SK-N-SH (cell line): ENCODE results near the gene CDH11. TPM values are rescaled to one million over a fixed set of nuclear protein-coding genes. Genes with fewer than 3 reads are reported as not detected.

Experiments
- CTCF ChIA-PET: fragments of 300-600, 350-600 bp; formaldehyde crosslinking; extraction: SDS; loops from one replicate; lab custom pipeline; 2021; lab: Yijun Ruan, JAX
- POLR2A ChIA-PET: fragments of 350-600 bp; sonication (Branson Sonifier 250); formaldehyde crosslinking; extraction: SDS; loops from one replicate; lab custom pipeline; 2020; ENCODE audit warnings: antibody characterized with exemption, inconsistent platforms; lab: Yijun Ruan, JAX
- DNase-seq: peaks from one replicate; pipeline ENCODE4 v3.0.0; 2012
- H2AFZ ChIP-seq: fragments of 200-600 bp; sonication (generic); 2 replicates; pipeline ENCODE4 v1.8.1; 2016; ENCODE audit warnings: antibody characterized with exemption, mild to moderate bottlenecking, low read depth
- H3F3A ChIP-seq: fragments of 200-600 bp; sonication (generic); replicated peaks from 2 replicates; pipeline ENCODE3; 2016; ENCODE audit warnings: antibody characterized with exemption, mild to moderate bottlenecking; ENCODE audit not compliant: insufficient read depth
- H3K27ac ChIP-seq, 2 experiments: fragments of 200-500 bp in 1 of 2; fragments of 200-600 bp in 1 of 2; sonication (Bioruptor generic) in 1 of 2; sonication (generic), shearing (Covaris generic) in 1 of 2; 2 replicates each; pipeline versions ENCODE4 v1.5.1 to v1.6.1; 2014 to 2016; ENCODE audit warnings: low read depth in 2 of 2, inconsistent platforms in 1 of 2, low read length in 1 of 2, mild to moderate bottlenecking in 1 of 2, mixed read lengths in 1 of 2
- H3K27me3 ChIP-seq: fragments of 200-600 bp; sonication (generic), shearing (Covaris generic); 2 replicates; pipeline ENCODE4 v1.6.1; 2016; ENCODE audit warnings: mixed run types; ENCODE audit not compliant: insufficient read depth
- H3K36me3 ChIP-seq, 2 experiments: fragments of 200-500 bp in 1 of 2; fragments of 200-600 bp in 1 of 2; sonication (Bioruptor generic) in 1 of 2; sonication (generic) in 1 of 2; replicated peaks in 1 of 2; 2 replicates each; pipeline versions ENCODE3 to v1.5.1; 2014 to 2016; ENCODE audit warnings: low read length in 1 of 2, mild to moderate bottlenecking in 1 of 2; ENCODE audit not compliant: insufficient read depth in 2 of 2, control insufficient read depth in 1 of 2
- H3K4me1 ChIP-seq, 2 experiments: fragments of 200-500 bp in 1 of 2; fragments of 200-600 bp in 1 of 2; sonication (Bioruptor generic) in 1 of 2; sonication (generic), shearing (Covaris generic) in 1 of 2; 2 replicates each; pipeline versions ENCODE4 v1.5.1 to v1.6.1; 2014 to 2016; ENCODE audit warnings: low read depth in 1 of 2, low read length in 1 of 2, mixed run types in 1 of 2; ENCODE audit not compliant: insufficient read depth in 2 of 2, control insufficient read depth in 1 of 2
- H3K4me2 ChIP-seq: fragments of 200-600 bp; sonication (generic), shearing (Covaris generic); 2 replicates; pipeline ENCODE4 v1.6.1; 2017; ENCODE audit warnings: mixed run types
- H3K4me3 ChIP-seq, 2 experiments: fragments of 200-500 bp in 1 of 2; fragments of 200-600 bp in 1 of 2; sonication (Bioruptor generic) in 1 of 2; sonication (generic), shearing (Covaris generic) in 1 of 2; 2 replicates each; pipeline versions ENCODE4 v1.5.1 to v1.8.1; 2014 to 2016; ENCODE audit warnings: low read depth in 2 of 2, inconsistent platforms in 1 of 2, low read length in 1 of 2, mild to moderate bottlenecking in 1 of 2, mixed read lengths in 1 of 2, moderate library complexity in 1 of 2
- H3K79me2 ChIP-seq: fragments of 200-600 bp; sonication (generic); 2 replicates; pipeline ENCODE4 v1.8.1; 2017; ENCODE audit warnings: mild to moderate bottlenecking; ENCODE audit not compliant: insufficient read depth
- H3K9ac ChIP-seq: fragments of 200-600 bp; sonication (generic); 2 replicates; pipeline ENCODE4 v1.6.1; 2017; ENCODE audit warnings: mixed run types
- H3K9me2 ChIP-seq: fragments of 200-600 bp; sonication (generic); 2 replicates; pipeline ENCODE4 v1.6.1; 2017; ENCODE audit warnings: mixed run types
- H3K9me3 ChIP-seq: fragments of 200-600 bp; sonication (generic); 2 replicates; pipeline ENCODE4 v1.6.1; 2017; ENCODE audit warnings: mixed run types, mild to moderate bottlenecking, moderate library complexity
- H4K20me1 ChIP-seq: fragments of 200-600 bp; sonication (generic); 2 replicates; pipeline ENCODE4 v1.6.1; 2017; ENCODE audit warnings: mild to moderate bottlenecking, mixed run types; ENCODE audit not compliant: insufficient read depth
- ELF1 ChIP-seq: IDR thresholded peaks from 2 replicates; pipeline ENCODE4 v1.4.0; 2012
- EP300 ChIP-seq, 2 experiments: IDR thresholded peaks; 2 replicates each; pipeline versions ENCODE4 v1.4.0 to v1.6.1; 2012; ENCODE audit warnings: borderline replicate concordance in 1 of 2, low read depth in 1 of 2, low read length in 1 of 2
- EZH2phosphoT487 ChIP-seq: fragments of 200-600 bp; sonication (generic); IDR thresholded peaks from 2 replicates; pipeline ENCODE4 v1.6.1; 2017; ENCODE audit warnings: low read depth, mixed run types, mild to moderate bottlenecking, antibody characterized with exemption, moderate library complexity, borderline replicate concordance
- FOSL2 ChIP-seq: IDR thresholded peaks from 2 replicates; pipeline ENCODE4 v1.4.0; 2012; ENCODE audit warnings: low read depth, mild to moderate bottlenecking, moderate library complexity, borderline replicate concordance
- FOXJ3 ChIP-seq: sonication (generic); formaldehyde crosslinking; IDR thresholded peaks from 2 replicates; pipeline ENCODE4 v1.5.1; 2020; ENCODE audit warnings: mild to moderate bottlenecking, missing genetic modification reagents
- FOXM1 ChIP-seq: IDR thresholded peaks from 2 replicates; pipeline ENCODE4 v1.4.0; 2012; ENCODE audit warnings: low read depth, mild to moderate bottlenecking
- GATA2 ChIP-seq: sonication (generic); formaldehyde crosslinking; IDR thresholded peaks from 2 replicates; pipeline ENCODE4 v1.5.0; 2020; ENCODE audit warnings: mild to moderate bottlenecking, missing genetic modification reagents
- MXI1 ChIP-seq: IDR thresholded peaks from 2 replicates; pipeline ENCODE4 v1.6.1; 2012; ENCODE audit warnings: mild to moderate bottlenecking, low read depth, low read length, improper control_type of control experiment
- NFIC ChIP-seq: IDR thresholded peaks from 2 replicates; pipeline ENCODE4 v1.4.0; 2012; ENCODE audit warnings: borderline replicate concordance
- POLR2AphosphoS5 ChIP-seq: IDR thresholded peaks from 2 replicates; pipeline ENCODE4 v1.6.1; 2012; ENCODE audit warnings: low read depth, low read length
- RFX5 ChIP-seq: IDR thresholded peaks from 2 replicates; pipeline ENCODE4 v1.6.1; 2012; ENCODE audit warnings: mild to moderate bottlenecking, improper control_type of control experiment, low read length
- TAF1 ChIP-seq: IDR thresholded peaks from 2 replicates; pipeline ENCODE4 v1.6.1; 2012; ENCODE audit warnings: low read depth, mild to moderate bottlenecking, low read length, moderate library complexity, borderline replicate concordance
- TEAD4 ChIP-seq: IDR thresholded peaks from 2 replicates; pipeline ENCODE4 v1.4.0; 2012; ENCODE audit warnings: mild to moderate bottlenecking, borderline replicate concordance; ENCODE audit not compliant: insufficient read depth
- WGBS: methylation state at CpG from one replicate; pipeline ENCODE4 v1.1.6; 2017; ENCODE audit warnings: low lambda C conversion rate; 5-methylcytosine and 5-hydroxymethylcytosine counted together
- polyA plus RNA-seq, 3 experiments: library from polyadenylated mRNA; depleted of rRNA; stranded (reverse); fragments of >200 nt; gene quantifications; 2 replicates each; pipeline ENCODE4 v1.2.3, GENCODE V29; 2012
- TF ChIP-seq, protein P1 (sequence below): fragments of 150-350 bp; IDR thresholded peaks from 2 replicates; pipeline ENCODE4 v1.6.1; 2017; ENCODE audit warnings: antibody characterized with exemption, low read length, low read depth, borderline replicate concordance
- TF ChIP-seq, protein P2 (sequence below): IDR thresholded peaks from 2 replicates; pipeline ENCODE4 v1.4.0; 2012; ENCODE audit warnings: low read depth
- TF ChIP-seq, protein P3 (sequence below): fragments of 200-600 bp; sonication (generic); IDR thresholded peaks from 2 replicates; pipeline ENCODE4 v1.6.1; 2017; ENCODE audit warnings: antibody characterized with exemption, mild to moderate bottlenecking, moderate library complexity
- TF ChIP-seq, protein P4 (sequence below): IDR thresholded peaks from 2 replicates; pipeline ENCODE4 v1.4.0; 2012; ENCODE audit warnings: low read depth, borderline replicate concordance

Gene CDH11
- polyA plus RNA-seq, 1 of the 3 experiments (the other 2 are of a cell fraction): 269 TPM

DNA sequence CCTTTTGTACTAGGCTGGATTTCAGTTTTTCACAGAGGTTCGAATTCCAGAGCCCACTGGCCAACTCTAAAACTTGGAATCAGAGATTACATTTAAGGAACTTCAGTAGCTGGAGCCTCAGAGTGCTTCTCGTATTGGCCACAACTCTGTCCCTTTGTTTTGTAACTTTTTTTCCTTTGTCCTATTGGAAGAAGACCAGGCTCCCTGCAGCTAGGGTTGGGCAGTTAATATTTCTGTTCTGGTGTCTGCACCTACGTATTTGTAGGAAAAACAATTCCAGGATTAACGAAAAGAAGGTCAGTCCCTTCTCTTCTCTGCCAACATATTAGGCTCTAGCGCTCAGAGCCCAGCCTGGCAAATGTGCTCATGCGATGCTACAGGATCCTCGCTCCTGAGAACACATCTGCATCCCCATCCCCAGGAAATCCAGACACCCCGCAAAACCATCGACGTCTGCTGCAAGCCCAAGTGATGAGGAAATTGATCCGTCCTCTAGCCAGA lies 1.9 kb downstream of the CDH11 start:
- Histone ChIP-seq H3K4me2 (peak overlapping the region; percentile 83), H3K9me3 (no peaks in the 10 kb centered on the region), H3K9ac (peak overlapping the region; percentile 94), H2AFZ (no peak overlapping the region), H3K27me3 (no peaks in the 10 kb centered on the region), H3K4me3 (peak overlapping the region; percentile 83 to 90), H4K20me1 (peaks cover 41% of the 10 kb centered on the region), H3K79me2 (peaks cover 85% of the 10 kb centered on the region), H3K27ac (peak overlapping the region; percentile 84 to 97), H3K36me3 (peaks cover 15 to 29% of the 10 kb centered on the region in 2 experiments), H3F3A (peaks cover 26% of the 10 kb centered on the region), H3K4me1 (peaks cover 31 to 42% of the 10 kb centered on the region in 2 experiments), H3K9me2 (no peaks in the 10 kb centered on the region)
- 46% methylated on average over 11 of the region's 11 CpGs for WGBS
- no peak for DNase-seq
- ChIA-PET POLR2A (no interaction called here), CTCF (interaction anchor here (1.7 kb wide), 1 partner anchor 1659 kb away, joined by 7 read pairs; no protein-coding TSS in a partner anchor)
- TF ChIP-seq FOXJ3 (CRISPR knock-in tag) (no peak), TAF1 (peak; percentile 13), EP300 (IDR thresholded peaks at IDR 0.05; ENCODE audit: borderline replicate concordance in 1 of 2, low read depth in 1 of 2, low read length in 1 of 2) (no peak), FOSL2 (no peak), POLR2AphosphoS5 (no peak)
- TF ChIP-seq, protein P1, sequence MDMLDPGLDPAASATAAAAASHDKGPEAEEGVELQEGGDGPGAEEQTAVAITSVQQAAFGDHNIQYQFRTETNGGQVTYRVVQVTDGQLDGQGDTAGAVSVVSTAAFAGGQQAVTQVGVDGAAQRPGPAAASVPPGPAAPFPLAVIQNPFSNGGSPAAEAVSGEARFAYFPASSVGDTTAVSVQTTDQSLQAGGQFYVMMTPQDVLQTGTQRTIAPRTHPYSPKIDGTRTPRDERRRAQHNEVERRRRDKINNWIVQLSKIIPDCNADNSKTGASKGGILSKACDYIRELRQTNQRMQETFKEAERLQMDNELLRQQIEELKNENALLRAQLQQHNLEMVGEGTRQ: no peak
- TF ChIP-seq, protein P2, sequence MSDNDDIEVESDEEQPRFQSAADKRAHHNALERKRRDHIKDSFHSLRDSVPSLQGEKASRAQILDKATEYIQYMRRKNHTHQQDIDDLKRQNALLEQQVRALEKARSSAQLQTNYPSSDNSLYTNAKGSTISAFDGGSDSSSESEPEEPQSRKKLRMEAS: no peak

DNA sequence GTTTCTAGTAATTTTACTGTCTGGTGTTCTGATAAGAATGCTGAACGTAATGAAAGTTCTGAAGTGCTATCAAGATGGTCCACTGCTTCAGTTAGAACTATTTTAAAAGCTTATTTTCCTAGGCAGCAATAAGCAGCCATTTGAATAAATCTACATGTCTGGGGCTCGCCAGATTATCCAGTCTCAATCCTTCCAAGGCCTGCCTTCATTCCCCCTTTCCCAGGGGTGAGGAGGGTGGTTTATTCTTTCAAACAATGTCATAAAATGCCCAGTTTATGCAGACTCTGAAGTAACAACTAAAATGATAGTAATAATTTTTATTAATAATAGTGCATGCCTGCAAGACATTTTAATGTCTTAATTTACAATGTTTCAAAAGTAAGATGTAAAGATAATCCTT lies 2.4 kb downstream of the CDH11 start:
- H3K4me1 ChIP-seq: peaks cover 31 to 41% of the 10 kb centered on the region in 2 experiments
- H3K9me2 ChIP-seq: no peaks in the 10 kb centered on the region
- peaks cover 85% of the 10 kb centered on the region for H3K79me2 ChIP-seq
- no peak overlapping the region for H2AFZ ChIP-seq
- H4K20me1 ChIP-seq: peaks cover 46% of the 10 kb centered on the region
- 48% methylated on average over 2 of the region's 2 CpGs for WGBS
- CTCF ChIA-PET: interaction anchor here (1.7 kb wide), 1 partner anchor 1658 kb away, joined by 7 read pairs; no protein-coding TSS in a partner anchor
- H3F3A ChIP-seq: peaks cover 26% of the 10 kb centered on the region
- POLR2A ChIA-PET: no interaction called here
- peak overlapping the region; percentile 83 for H3K4me2 ChIP-seq
- no peaks in the 10 kb centered on the region for H3K9me3 ChIP-seq
- DNase-seq: no peak
- peak overlapping the region; percentile 94 for H3K9ac ChIP-seq
- peak overlapping the region; percentile 84 to 97 for H3K27ac ChIP-seq
- H3K36me3 ChIP-seq: peaks cover 20 to 34% of the 10 kb centered on the region in 2 experiments
- H3K27me3 ChIP-seq: no peaks in the 10 kb centered on the region
- peak overlapping the region; percentile 83 to 90; a peak in 3 of 4 replicates for H3K4me3 ChIP-seq
- TF ChIP-seq, protein P1: no peak
- TF ChIP-seq RFX5 (no peak), MXI1 (no peak), POLR2AphosphoS5 (no peak), GATA2 (CRISPR knock-in tag) (no peak), NFIC (no peak), TEAD4 (no peak), ELF1 (no peak), TAF1 (no peak), EZH2phosphoT487 (no peak), FOXM1 (no peak)
- TF ChIP-seq, protein P3, sequence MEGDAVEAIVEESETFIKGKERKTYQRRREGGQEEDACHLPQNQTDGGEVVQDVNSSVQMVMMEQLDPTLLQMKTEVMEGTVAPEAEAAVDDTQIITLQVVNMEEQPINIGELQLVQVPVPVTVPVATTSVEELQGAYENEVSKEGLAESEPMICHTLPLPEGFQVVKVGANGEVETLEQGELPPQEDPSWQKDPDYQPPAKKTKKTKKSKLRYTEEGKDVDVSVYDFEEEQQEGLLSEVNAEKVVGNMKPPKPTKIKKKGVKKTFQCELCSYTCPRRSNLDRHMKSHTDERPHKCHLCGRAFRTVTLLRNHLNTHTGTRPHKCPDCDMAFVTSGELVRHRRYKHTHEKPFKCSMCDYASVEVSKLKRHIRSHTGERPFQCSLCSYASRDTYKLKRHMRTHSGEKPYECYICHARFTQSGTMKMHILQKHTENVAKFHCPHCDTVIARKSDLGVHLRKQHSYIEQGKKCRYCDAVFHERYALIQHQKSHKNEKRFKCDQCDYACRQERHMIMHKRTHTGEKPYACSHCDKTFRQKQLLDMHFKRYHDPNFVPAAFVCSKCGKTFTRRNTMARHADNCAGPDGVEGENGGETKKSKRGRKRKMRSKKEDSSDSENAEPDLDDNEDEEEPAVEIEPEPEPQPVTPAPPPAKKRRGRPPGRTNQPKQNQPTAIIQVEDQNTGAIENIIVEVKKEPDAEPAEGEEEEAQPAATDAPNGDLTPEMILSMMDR: no peak
- TF ChIP-seq, protein P4, sequence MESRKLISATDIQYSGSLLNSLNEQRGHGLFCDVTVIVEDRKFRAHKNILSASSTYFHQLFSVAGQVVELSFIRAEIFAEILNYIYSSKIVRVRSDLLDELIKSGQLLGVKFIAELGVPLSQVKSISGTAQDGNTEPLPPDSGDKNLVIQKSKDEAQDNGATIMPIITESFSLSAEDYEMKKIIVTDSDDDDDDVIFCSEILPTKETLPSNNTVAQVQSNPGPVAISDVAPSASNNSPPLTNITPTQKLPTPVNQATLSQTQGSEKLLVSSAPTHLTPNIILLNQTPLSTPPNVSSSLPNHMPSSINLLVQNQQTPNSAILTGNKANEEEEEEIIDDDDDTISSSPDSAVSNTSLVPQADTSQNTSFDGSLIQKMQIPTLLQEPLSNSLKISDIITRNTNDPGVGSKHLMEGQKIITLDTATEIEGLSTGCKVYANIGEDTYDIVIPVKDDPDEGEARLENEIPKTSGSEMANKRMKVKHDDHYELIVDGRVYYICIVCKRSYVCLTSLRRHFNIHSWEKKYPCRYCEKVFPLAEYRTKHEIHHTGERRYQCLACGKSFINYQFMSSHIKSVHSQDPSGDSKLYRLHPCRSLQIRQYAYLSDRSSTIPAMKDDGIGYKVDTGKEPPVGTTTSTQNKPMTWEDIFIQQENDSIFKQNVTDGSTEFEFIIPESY: no peak
